Fibroblast of pulmonary artery (primary cell): ENCODE measurements around the gene ARSA.

Experiments
- DNase-seq: peaks from one replicate; pipeline ENCODE4 v3.0.0-alpha.2; 2010; ENCODE audit warnings: low read depth
- H3K4me3 ChIP-seq: replicated peaks from 2 replicates; pipeline ENCODE4 v1.5.1; 2011; ENCODE audit warnings: low read depth, mild to moderate bottlenecking, control low read depth, low read length, moderate library complexity
- CTCF ChIP-seq: IDR thresholded peaks from 2 replicates; pipeline ENCODE4 v1.5.1; 2011; ENCODE audit warnings: mild to moderate bottlenecking, control low read depth, low read length, inconsistent platforms; ENCODE audit errors: missing control alignments

The ARSA gene

DNA sequence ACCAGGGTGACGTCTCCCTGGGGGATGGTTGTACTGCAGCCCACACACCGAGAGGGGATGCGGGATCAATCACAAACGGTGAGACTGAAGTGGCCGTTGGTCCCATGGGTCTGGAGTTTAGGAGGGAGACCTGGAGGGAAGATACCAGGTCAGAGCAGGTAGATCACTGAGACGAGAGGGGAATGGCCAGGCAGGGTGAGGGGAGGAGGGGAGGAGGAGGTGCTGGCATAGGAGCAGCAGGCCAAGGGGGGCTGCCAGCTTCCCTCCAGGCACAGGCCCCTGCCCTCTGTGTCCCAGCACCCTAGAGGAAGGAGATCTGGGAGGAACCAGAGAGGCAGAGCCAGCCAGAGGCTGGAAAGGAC lies 20.3 kb downstream of the ARSA start:
- TF ChIP-seq CTCF, result no peak
- H3K4me3 ChIP-seq, result no peak overlapping the region
- DNase-seq, result no peak

GRCh38 chr22:50606946-50607658 lies 20.9 kb downstream of the ARSA start:
- TF ChIP-seq CTCF, result no peak
- no peak overlapping the region for H3K4me3 ChIP-seq
- DNase-seq, result no peak

DNA sequence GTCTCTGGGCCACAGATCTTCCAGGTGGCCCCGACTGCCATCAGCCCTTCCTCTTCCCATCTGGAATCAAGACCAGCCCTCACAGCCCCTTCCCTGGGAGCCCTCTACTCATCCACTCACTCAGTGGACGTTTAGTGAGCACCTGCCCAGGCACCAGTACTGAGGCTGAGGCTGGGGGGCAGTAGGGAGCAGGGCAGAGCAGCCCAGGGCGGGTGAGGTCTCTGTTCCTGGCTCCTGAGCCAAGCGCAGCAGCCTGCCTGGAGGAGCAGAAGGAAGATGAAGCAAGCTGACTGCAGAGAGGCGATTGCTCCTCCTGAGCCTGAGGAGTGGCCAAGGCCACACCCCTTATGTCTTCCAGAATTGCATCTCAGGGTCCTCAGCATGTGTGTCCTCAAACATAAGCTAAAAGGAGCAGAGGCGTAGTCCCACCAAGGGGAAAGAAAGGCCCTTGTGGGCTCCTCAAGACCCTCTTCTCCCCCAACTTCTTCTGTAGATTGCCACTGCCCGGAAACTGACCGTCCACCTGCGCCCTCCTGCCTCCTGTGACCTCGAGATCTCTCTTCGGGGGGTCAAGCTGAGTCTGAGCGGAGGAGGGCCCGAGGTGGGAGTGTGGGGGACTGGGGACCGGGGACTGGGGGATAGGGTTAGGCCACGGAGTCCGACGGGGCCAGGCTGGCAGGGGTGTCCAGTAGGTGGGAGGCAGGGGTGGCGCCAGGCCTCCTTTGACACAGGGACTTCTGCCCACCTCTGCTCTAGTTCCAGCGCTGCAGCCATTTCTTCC lies 21.6 kb downstream of the ARSA start:
- H3K4me3 ChIP-seq, result no peak overlapping the region
- DNase-seq, result no peak
- TF ChIP-seq CTCF, result no peak

GRCh38 chr22:50605613-50606074 lies 22.3 kb downstream of the ARSA start:
- no peak for TF ChIP-seq CTCF
- no peak for DNase-seq
- no peak overlapping the region for H3K4me3 ChIP-seq

- no peak overlapping the region for H3K4me3 ChIP-seq
- DNase-seq, result no peak
- no peak for TF ChIP-seq CTCF
Measured at GRCh38 chr22:50605002-50605612, 22.8 kb downstream of the ARSA start.

- H3K4me3 ChIP-seq, result no peak overlapping the region
- no peak for DNase-seq
- TF ChIP-seq CTCF, result no peak
Measured at GRCh38 chr22:50604256-50605001, 23.5 kb downstream of the ARSA start.
